Omental fat pad (tissue), 4 donors: ENCODE results near the gene TMEFF2. TPM values are rescaled to one million over a fixed set of nuclear protein-coding genes. Genes with fewer than 3 reads are reported as not detected.

Experiments used
- ATAC-seq: fragments of 150-250 bp; one replicate; pipeline ENCODE4 v1.9.1; 2016; ENCODE audit warnings: mild to moderate bottlenecking, moderate library complexity; ENCODE audit not compliant: low FRiP score
- DNase-seq: peaks from one replicate; pipeline ENCODE4 v3.0.0-alpha.2; 2019; ENCODE audit warnings: low spot score
- CTCF ChIP-seq, 3 donors: fragments of 450-650 bp; IDR thresholded peaks; one replicate each; pipeline ENCODE4 v1.5.1; 2016 to 2017; ENCODE audit warnings: antibody characterized with exemption in 3 of 3, mild to moderate bottlenecking in 3 of 3, moderate library complexity in 2 of 3
- total RNA-seq, 4 donors: library from RNA; depleted of rRNA; stranded (reverse); fragments of >200 nt; gene quantifications; one replicate each; pipeline ENCODE4 v1.1.0, GENCODE V29; 2016

The TMEFF2 gene
- total RNA-seq, 4 donors from 2014 or later = not detected

DNA sequence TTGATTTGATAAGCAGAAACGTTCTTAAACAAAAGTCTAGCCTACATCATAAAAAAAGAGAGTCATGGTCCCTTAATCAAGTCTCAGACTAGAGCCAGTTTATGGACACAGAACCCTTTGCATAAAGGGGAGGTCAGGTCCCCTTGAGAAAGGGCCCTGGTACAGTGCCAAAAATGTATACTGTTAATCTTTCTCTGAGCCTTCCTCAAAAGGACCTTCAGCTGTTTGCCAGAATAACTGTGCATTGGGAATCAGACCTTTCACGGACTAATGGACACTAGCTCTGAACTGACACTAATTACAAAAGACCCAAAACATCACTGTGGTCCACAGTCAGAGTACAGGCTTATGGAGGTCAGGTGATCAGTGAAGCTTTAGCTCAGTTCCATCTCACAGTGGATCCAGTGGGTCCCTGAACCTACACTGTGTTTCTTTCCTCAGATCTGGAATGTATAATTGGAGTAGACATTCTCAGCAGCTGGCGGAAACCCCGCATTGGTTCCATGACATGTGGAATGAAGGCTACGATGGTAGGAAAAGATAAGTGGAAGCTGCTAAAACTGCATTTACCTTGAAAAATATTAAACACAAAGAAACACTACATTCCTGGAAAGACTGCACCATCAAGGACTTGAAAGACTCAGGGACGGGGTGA is 151.4 kb downstream of the TMEFF2 start:
- ATAC-seq (no peak), DNase-seq (no peak)
- no peak for TF ChIP-seq CTCF (IDR thresholded peaks at IDR 0.05)

DNA sequence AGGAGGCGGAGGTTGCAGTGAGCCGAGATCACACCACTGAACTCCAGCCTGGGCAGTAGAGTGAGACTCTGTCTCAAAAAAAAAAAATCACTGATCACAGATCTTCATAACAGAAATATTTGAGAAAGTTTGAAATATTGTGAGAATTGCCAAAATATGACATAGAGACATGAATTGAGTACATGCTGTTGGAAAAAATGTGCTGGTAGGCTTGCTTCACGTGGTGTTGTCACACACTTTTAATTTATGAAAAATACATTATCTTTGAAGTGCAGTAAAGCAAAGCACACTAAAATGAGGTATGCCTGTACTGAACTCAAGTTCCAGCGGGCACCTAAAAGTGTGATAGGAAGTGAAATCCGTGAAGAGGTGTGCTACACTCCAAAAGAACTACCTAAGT is 152.6 kb downstream of the TMEFF2 start:
- DNase-seq (no peak), ATAC-seq (no peak)
- no peak for TF ChIP-seq CTCF (IDR thresholded peaks at IDR 0.05)

- ATAC-seq (no peak), DNase-seq (no peak)
- TF ChIP-seq CTCF (IDR thresholded peaks at IDR 0.05) = no peak
Observed at GRCh38 chr2:192038110-192038509, 156.6 kb downstream of the TMEFF2 start.

DNA sequence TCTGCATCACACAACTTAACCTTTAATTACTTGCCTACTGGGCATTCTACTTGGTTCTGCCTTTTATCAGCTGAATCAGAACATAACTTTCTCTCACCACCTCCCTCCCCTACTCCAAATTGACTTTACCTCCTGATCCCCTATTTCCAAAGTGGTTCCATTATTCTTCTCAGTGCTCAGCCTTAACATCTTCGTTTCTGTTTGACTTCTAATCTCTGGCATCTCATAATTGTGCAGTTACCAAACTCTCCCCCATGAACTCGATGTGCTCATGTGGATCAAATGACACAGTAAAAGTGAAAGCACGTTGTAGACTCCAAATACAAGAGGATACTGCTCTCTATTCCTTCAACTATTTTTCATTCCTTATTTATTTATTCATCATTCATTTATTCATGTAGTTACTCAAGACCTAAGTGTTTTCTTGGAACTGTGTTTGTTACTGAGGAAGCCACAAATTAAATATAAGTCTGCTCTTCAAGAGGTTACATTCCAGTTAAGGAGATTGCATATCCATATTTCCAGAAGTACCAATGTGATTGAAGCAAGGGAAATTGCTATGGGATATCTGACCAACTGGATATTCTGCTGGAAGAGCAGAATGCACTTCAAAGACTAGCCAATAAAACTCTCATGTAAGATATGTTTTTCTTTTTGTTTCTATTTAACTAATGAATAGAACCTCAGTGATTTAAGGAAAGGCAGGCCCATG is 158.8 kb downstream of the TMEFF2 start:
- peak; percentile 73 for ATAC-seq

GRCh38 chr2:192030856-192031255 is 163.9 kb downstream of the TMEFF2 start:
- ATAC-seq (no peak), DNase-seq (no peak)
- TF ChIP-seq CTCF (IDR thresholded peaks at IDR 0.05) = no peak

More for the DNA sequence above, 158.8 kb downstream of the TMEFF2 start:
- no peak for DNase-seq
- no peak for TF ChIP-seq CTCF (IDR thresholded peaks at IDR 0.05)

- no peak for TF ChIP-seq CTCF (IDR thresholded peaks at IDR 0.05)
- DNase-seq = no peak
- ATAC-seq = no peak
Observed at GRCh38 chr2:192030289-192030688, 164.4 kb downstream of the TMEFF2 start.

DNA sequence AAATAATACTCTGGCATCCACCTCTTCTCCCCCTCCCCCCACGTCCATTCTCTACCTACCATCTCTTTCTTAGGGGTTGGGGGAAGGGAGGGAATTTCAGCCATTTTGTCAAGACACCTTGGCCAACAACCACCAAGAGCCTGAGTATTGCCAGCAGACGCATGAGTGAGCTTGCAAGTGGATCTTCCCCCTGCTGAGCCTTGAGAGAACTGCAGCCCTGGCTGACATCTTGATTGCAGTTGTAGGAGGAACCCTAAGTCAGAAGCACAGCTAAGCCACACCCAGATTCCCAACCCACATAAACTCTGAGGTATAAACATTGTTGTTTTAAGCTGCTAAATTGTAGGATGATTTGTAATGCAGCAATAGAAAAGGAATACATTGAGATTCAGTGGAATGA is 165.6 kb downstream of the TMEFF2 start:
- TF ChIP-seq CTCF (IDR thresholded peaks at IDR 0.05) = no peak
- DNase-seq (no peak), ATAC-seq (no peak)
